Endothelial cell of umbilical vein (primary cell): ENCODE results near the gene SHROOM4. TPM values are rescaled to one million over a fixed set of nuclear protein-coding genes. Genes with fewer than 3 reads are reported as not detected.

Experiments
- BruUV-seq: library from RNA; stranded (reverse); fragments of 400-500 nt; replicated peaks from 2 replicates; lab custom pipeline; 2021; lab: Mats Ljungman, UMichigan
- CTCF ChIA-PET: fragments of 300-600, 350-600 bp; sonication (Branson Sonifier 250); formaldehyde crosslinking; loops from one replicate; lab custom pipeline; 2021; ENCODE audit warnings: antibody characterized with exemption, inconsistent platforms; lab: Charles Lee
- POLR2A ChIA-PET: fragments of 300-600, 350-600 bp; sonication (Branson Sonifier 250); formaldehyde crosslinking; loops from one replicate; lab custom pipeline; 2021; ENCODE audit warnings: antibody characterized with exemption, inconsistent platforms; lab: Charles Lee
- DNase-seq: peaks from one replicate; pipeline ENCODE4 v3.0.0-alpha.2; 2011; ENCODE audit warnings: low read depth, low spot score
- FAIRE-seq: peaks from 2 replicates; lab custom pipeline; 2011; peaks lifted over from hg19 to GRCh38; lab: Jason Lieb, UNC
- H2AFZ ChIP-seq: 2 replicates; pipeline ENCODE4 v1.6.0; 2012; ENCODE audit warnings: low read depth, low read length, control low read depth, inconsistent platforms
- H3K27ac ChIP-seq: 2 replicates; pipeline ENCODE4 v1.5.1; 2011; ENCODE audit warnings: low read depth, mild to moderate bottlenecking, control low read depth, low read length, moderate library complexity; ENCODE audit not compliant: insufficient read depth
- H3K27me3 ChIP-seq, 2 experiments: 2 replicates each; pipeline versions ENCODE4 v1.6.0 to v1.6.1; 2011; ENCODE audit warnings: low read length in 2 of 2, mixed read lengths in 1 of 2; ENCODE audit not compliant: control insufficient read depth in 2 of 2, insufficient read depth in 2 of 2
- H3K36me3 ChIP-seq, 2 experiments: 2 replicates in 1 of 2; 3 replicates in 1 of 2; pipeline ENCODE4 v1.5.1; 2011; ENCODE audit warnings: low read length in 2 of 2, mild to moderate bottlenecking in 1 of 2, moderate library complexity in 1 of 2; ENCODE audit not compliant: control insufficient read depth in 2 of 2, insufficient read depth in 2 of 2; ENCODE audit errors: extremely low read depth in 1 of 2
- H3K4me1 ChIP-seq: 3 replicates; pipeline ENCODE4 v1.5.1; 2011; ENCODE audit warnings: mild to moderate bottlenecking, low read length; ENCODE audit not compliant: control insufficient read depth, insufficient read depth; ENCODE audit errors: extremely low read depth
- H3K4me2 ChIP-seq: 2 replicates; pipeline ENCODE4 v1.6.1; 2011; ENCODE audit warnings: low read length, control low read depth, mixed read lengths; ENCODE audit not compliant: insufficient read depth
- H3K4me3 ChIP-seq, 3 experiments: fragments of 200-600 bp in 1 of 3; sonication (generic), shearing (Covaris generic) in 1 of 3; replicated peaks in 1 of 3; 2 replicates each; pipeline ENCODE4 v1.5.1; 2011 to 2016; ENCODE audit warnings: control low read depth in 3 of 3, low read length in 3 of 3, mild to moderate bottlenecking in 2 of 3, inconsistent platforms in 1 of 3, low read depth in 1 of 3, moderate library complexity in 1 of 3; ENCODE audit not compliant: insufficient read depth in 1 of 3
- H3K79me2 ChIP-seq: 2 replicates; pipeline ENCODE4 v1.6.0; 2012; ENCODE audit warnings: low read length, inconsistent platforms; ENCODE audit not compliant: control insufficient read depth, insufficient read depth
- H3K9ac ChIP-seq: replicated peaks from 2 replicates; pipeline ENCODE3; 2011; ENCODE audit warnings: low read length, control low read depth; ENCODE audit not compliant: insufficient read depth; ENCODE audit errors: extremely low read depth
- H3K9me1 ChIP-seq: replicated peaks from 3 replicates; pipeline ENCODE4 v1.6.0; 2011; ENCODE audit warnings: mild to moderate bottlenecking, low read length; ENCODE audit not compliant: control insufficient read depth, insufficient read depth; ENCODE audit errors: extremely low read depth
- H3K9me3 ChIP-seq: replicated peaks from 2 replicates; pipeline ENCODE4 v1.5.1; 2012; ENCODE audit warnings: low read length, inconsistent platforms; ENCODE audit not compliant: control insufficient read depth, insufficient read depth
- H4K20me1 ChIP-seq: replicated peaks from 2 replicates; pipeline ENCODE3; 2011; ENCODE audit warnings: mild to moderate bottlenecking, low read length; ENCODE audit not compliant: control insufficient read depth, insufficient read depth; ENCODE audit errors: extremely low read depth
- CTCF ChIP-seq, 2 donors: IDR thresholded peaks; 1 replicate in 1 of 2; 2 replicates in 1 of 2; pipeline ENCODE4 v1.5.1; 2011; ENCODE audit warnings: low read length in 2 of 2, mild to moderate bottlenecking in 2 of 2, moderate library complexity in 2 of 2, control low read depth in 1 of 2, inconsistent platforms in 1 of 2, low read depth in 1 of 2; ENCODE audit not compliant: insufficient read depth in 1 of 2; ENCODE audit errors: extremely low read depth in 1 of 2
- EZH2 ChIP-seq: IDR thresholded peaks from 2 replicates; pipeline ENCODE4 v1.6.1; 2012; ENCODE audit warnings: borderline replicate concordance, low read depth, mild to moderate bottlenecking, moderate library complexity, low read length, inconsistent platforms; ENCODE audit not compliant: severe bottlenecking
- FOS ChIP-seq: IDR thresholded peaks from 2 replicates; pipeline ENCODE4 v1.6.1; 2011; ENCODE audit warnings: mild to moderate bottlenecking, low read length, moderate library complexity, borderline replicate concordance; ENCODE audit not compliant: insufficient read depth
- GATA2 ChIP-seq: IDR thresholded peaks from 2 replicates; pipeline ENCODE4 v1.7.0; 2011; ENCODE audit warnings: low read depth, mild to moderate bottlenecking, moderate library complexity, mixed read lengths, low read length; ENCODE audit not compliant: insufficient read length, insufficient read depth
- JUN ChIP-seq: IDR thresholded peaks from 2 replicates; pipeline ENCODE4 v1.6.1; 2011; ENCODE audit warnings: borderline replicate concordance, low read depth; ENCODE audit not compliant: insufficient read length, insufficient read depth
- MAX ChIP-seq: IDR thresholded peaks from 2 replicates; pipeline ENCODE4 v1.6.1; 2011; ENCODE audit not compliant: insufficient read depth, insufficient read length
- MYC ChIP-seq: IDR thresholded peaks from one replicate; pipeline ENCODE4 v1.6.1; 2011; ENCODE audit warnings: mild to moderate bottlenecking, low read depth, low read length
- POLR2A ChIP-seq: IDR thresholded peaks from 2 replicates; pipeline ENCODE4 v1.6.1; 2012; ENCODE audit warnings: low read depth, mild to moderate bottlenecking, control low read depth, low read length
- POLR2AphosphoS5 ChIP-seq: IDR thresholded peaks from 2 replicates; pipeline ENCODE4 v1.6.1; 2012; ENCODE audit warnings: low read depth, mild to moderate bottlenecking, control low read depth, low read length, moderate library complexity; ENCODE audit not compliant: insufficient read depth
- dilution Hi-C: fragments of 300-500 bp; cut with MboI; formaldehyde crosslinking; loops from one replicate; pipeline ENCODE4 v1.15.0; 2019; ENCODE audit warnings: low sequenced_read_pairs; ENCODE audit not compliant: extremely low pct_ligation_motif_present
- intact Hi-C: fragments of 100-400 bp; cut with micrococcal nuclease; formaldehyde crosslinking; loops from one replicate; pipeline ENCODE4 v1.10.0; 2022
- polyA plus RNA-seq, 4 experiments: library from polyadenylated mRNA; depleted of rRNA in 3 of 4; stranded (reverse) in 3 of 4; unstranded in 1 of 4; fragments of >200 nt; gene quantifications; 2 replicates each; pipeline versions ENCODE4 v1.2.1 to v1.2.3, GENCODE V29; 2011 to 2012; ENCODE audit warnings: missing spikeins in 1 of 4
- total RNA-seq: library from RNA; stranded (reverse); gene quantifications from 2 replicates; pipeline ENCODE4 v1.2.3, GENCODE V29; 2021

The SHROOM4 gene
- total and polyA plus RNA-seq, 2 donors (not counting 3 experiments of a cell fraction or from before 2014, with no cell fraction given), result 29.7 to 57.5 TPM

- ChIA-PET POLR2A (no interaction called here), CTCF (interaction anchor here (1.7 to 3.1 kb wide), 2 partner anchors 65 to 89 kb away, joined by 4 to 14 read pairs; no protein-coding TSS in a partner anchor)
- peaks cover 22% of the 10 kb centered on the region for H3K4me1 ChIP-seq
- H3K79me2 ChIP-seq, result peaks cover 23% of the 10 kb centered on the region
- intact Hi-C loops, result loop anchor here (1.0 to 2.0 kb wide), 4 partner anchors 15 to 89 kb away; no protein-coding TSS in a partner anchor
- H3K9ac ChIP-seq, result peak overlapping the region; percentile 89
- DNase-seq (peak; percentile 28), FAIRE-seq (no peak)
- H2AFZ ChIP-seq, result peak overlapping the region; percentile 59
- H3K4me2 ChIP-seq, result peak overlapping the region; percentile 81
- H3K9me1 ChIP-seq, result no peaks in the 10 kb centered on the region
- TSS peak; percentile 84 for BruUV-seq
- H3K36me3 ChIP-seq, result no peaks in the 10 kb centered on the region
- TF ChIP-seq POLR2AphosphoS5 (no peak), MYC (no peak), CTCF (IDR thresholded peaks at IDR 0.05; ENCODE audit: extremely low read depth in 1 of 2, insufficient read depth in 1 of 2, low read depth in 1 of 2, low read length in 2 of 2) (no peak), FOS (no peak), POLR2A (no peak), EZH2 (no peak), MAX (no peak), GATA2 (no peak), JUN (no peak)
- no peaks in the 10 kb centered on the region for H4K20me1 ChIP-seq
- peak overlapping the region; percentile 96 for H3K27ac ChIP-seq
- peak overlapping the region in 1 of 3 experiments; percentile 52 for H3K4me3 ChIP-seq
- no peaks in the 10 kb centered on the region for H3K27me3 ChIP-seq
- dilution Hi-C loops, result no loop called here
- no peaks in the 10 kb centered on the region for H3K9me3 ChIP-seq
These were observed 707 bp upstream of the SHROOM4 start for GRCh38 chrX:50814701-50815100.
